HepG2 (cell line): ENCODE data around the gene MPLKIP. TPM values are rescaled to one million over a fixed set of nuclear protein-coding genes. Genes with fewer than 3 reads are reported as not detected.

Experiments used
- ARID4A ChIP-seq: sonication (generic); formaldehyde crosslinking; IDR thresholded peaks from 2 replicates; pipeline ENCODE4 v1.5.0; 2020; ENCODE audit warnings: mild to moderate bottlenecking, missing genetic modification reagents, borderline replicate concordance
- ATF3 ChIP-seq: sonication (generic); formaldehyde crosslinking; IDR thresholded peaks from 2 replicates; pipeline ENCODE4 v1.4.0; 2020; ENCODE audit warnings: missing genetic modification reagents
- CBX5 ChIP-seq: sonication (generic); formaldehyde crosslinking; IDR thresholded peaks from 2 replicates; pipeline ENCODE4 v1.4.0; 2020; ENCODE audit warnings: missing genetic modification reagents, borderline replicate concordance
- ETV5 ChIP-seq: IDR thresholded peaks from 2 replicates; pipeline ENCODE4 v1.6.1; 2018; ENCODE audit warnings: missing biosample characterization, missing genetic modification reagents, inconsistent platforms, borderline replicate concordance
- FOXK2 ChIP-seq: fragments of 450-650 bp; IDR thresholded peaks from 2 replicates; pipeline ENCODE4 v1.6.1; 2016
- FOXM1 ChIP-seq: sonication (generic); formaldehyde crosslinking; IDR thresholded peaks from 2 replicates; pipeline ENCODE4 v1.5.0; 2020; ENCODE audit warnings: missing genetic modification reagents
- GABPA ChIP-seq, 2 experiments: IDR thresholded peaks; 2 replicates each; pipeline ENCODE4 v1.6.1; 2011 to 2016; ENCODE audit warnings: low read depth in 2 of 2, low read length in 1 of 2, missing biosample characterization in 1 of 2, missing genetic modification characterization in 1 of 2
- IRX3 ChIP-seq: sonication (generic); formaldehyde crosslinking; IDR thresholded peaks from 2 replicates; pipeline ENCODE4 v1.8.1; 2023; ENCODE audit warnings: mild to moderate bottlenecking, low read depth, missing genetic modification reagents, borderline replicate concordance
- JUND ChIP-seq: sonication (generic); formaldehyde crosslinking; IDR thresholded peaks from 2 replicates; pipeline ENCODE4 v1.8.0; 2022; ENCODE audit warnings: mild to moderate bottlenecking, missing genetic modification reagents
- KLF6 ChIP-seq: IDR thresholded peaks from 2 replicates; pipeline ENCODE4 v1.8.0; 2016; ENCODE audit warnings: missing biosample characterization, missing genetic modification reagents
- NR3C1 ChIP-seq: sonication (generic); formaldehyde crosslinking; IDR thresholded peaks from 2 replicates; pipeline ENCODE4 v1.4.0; 2020; ENCODE audit warnings: missing genetic modification reagents
- ONECUT2 ChIP-seq: sonication (generic); formaldehyde crosslinking; IDR thresholded peaks from 2 replicates; pipeline ENCODE4 v1.4.0; 2020; ENCODE audit warnings: missing genetic modification reagents
- PRDM15 ChIP-seq: sonication (generic); formaldehyde crosslinking; IDR thresholded peaks from 2 replicates; pipeline ENCODE4 v1.4.0; 2020; ENCODE audit warnings: missing genetic modification reagents
- RARG ChIP-seq: sonication (generic); formaldehyde crosslinking; IDR thresholded peaks from 2 replicates; pipeline ENCODE4 v1.4.0; 2020; ENCODE audit warnings: low read depth, mild to moderate bottlenecking, missing genetic modification reagents
- RNF2 ChIP-seq: fragments of 450-650 bp; conservative IDR thresholded peaks from 2 replicates; pipeline ENCODE4 v1.6.1; 2016; ENCODE audit warnings: low read depth
- SALL2 ChIP-seq: sonication (generic); formaldehyde crosslinking; IDR thresholded peaks from 2 replicates; pipeline ENCODE4 v1.8.1; 2023; ENCODE audit warnings: mild to moderate bottlenecking, missing genetic modification reagents, inconsistent platforms
- SP140L ChIP-seq: sonication (generic); formaldehyde crosslinking; IDR thresholded peaks from 2 replicates; pipeline ENCODE4 v1.4.0; 2020; ENCODE audit warnings: missing genetic modification reagents, borderline replicate concordance
- YEATS4 ChIP-seq: sonication (generic); formaldehyde crosslinking; IDR thresholded peaks from 2 replicates; pipeline ENCODE4 v1.4.0; 2020; ENCODE audit warnings: missing genetic modification reagents, borderline replicate concordance
- ZMYM3 ChIP-seq: sonication (generic); formaldehyde crosslinking; IDR thresholded peaks from 2 replicates; pipeline ENCODE4 v1.5.1; 2020; ENCODE audit warnings: mild to moderate bottlenecking, missing genetic modification reagents
- ZNF160 ChIP-seq: sonication (generic); formaldehyde crosslinking; IDR thresholded peaks from 2 replicates; pipeline ENCODE4 v1.8.0; 2022; ENCODE audit warnings: mild to moderate bottlenecking, inconsistent platforms, missing genetic modification reagents
- ZNF234 ChIP-seq: sonication (generic); formaldehyde crosslinking; conservative IDR thresholded peaks from 2 replicates; pipeline ENCODE4 v1.5.1; 2020; ENCODE audit warnings: mild to moderate bottlenecking, missing genetic modification reagents
- ZSCAN9 ChIP-seq: IDR thresholded peaks from 2 replicates; pipeline ENCODE4 v1.6.1; 2016; ENCODE audit warnings: borderline replicate concordance
- polyA plus RNA-seq, 8 experiments: library from polyadenylated mRNA; depleted of rRNA in 3 of 8; stranded (reverse) in 7 of 8; unstranded in 1 of 8; fragments of >200 nt; fragmentation: Illumina TruSeq in 4 of 8; extraction: Trizol in 4 of 8; gene quantifications; 2 replicates each; pipeline versions ENCODE4 v1.2.1 to v1.2.3, GENCODE V29; 2011 to 2016; ENCODE audit warnings: low read depth in 4 of 8, missing spikeins in 1 of 8, mixed read lengths in 1 of 8; ENCODE audit not compliant: insufficient read depth in 1 of 8
- total RNA-seq, 5 experiments: library from RNA; depleted of rRNA; stranded (reverse); fragments of >200 nt; fragmentation: Illumina TruSeq; extraction: Trizol; gene quantifications; 2 replicates each; pipeline ENCODE4 v1.2.3, GENCODE V29; 2016; ENCODE audit warnings: low read depth in 1 of 5

Gene MPLKIP
- total and polyA plus RNA-seq, 2 of the 13 experiments (the other 11 are each of a cell fraction or from before 2014, with no cell fraction given) = 40.1 to 45.7 TPM

GRCh38 chr7:40134428-40135316 is at the start of gene MPLKIP, which contains the start of gene SUGCT (continued):
- TF ChIP-seq ARID4A (CRISPR knock-in tag) (peak; percentile 83), ONECUT2 (CRISPR knock-in tag) (no peak), ZNF234 (peak; percentile 55; the same call in 1 of the 2 replicates), RNF2 (no peak; the same call in 1 of the 2 replicates), JUND (CRISPR knock-in tag) (peak; percentile 15; the same call in 1 of the 2 replicates), CBX5 (CRISPR knock-in tag) (peak; percentile 79; the same call in 1 of the 2 replicates), ZNF160 (CRISPR knock-in tag) (peak; percentile 75; the same call in 1 of the 2 replicates), YEATS4 (peak; percentile 90), ZMYM3 (CRISPR knock-in tag) (peak; percentile 38; the same call in 1 of the 2 replicates), SP140L (peak; percentile 71; the same call in 1 of the 2 replicates), SALL2 (CRISPR knock-in tag) (peak; percentile 56; the same call in 1 of the 2 replicates), GABPA (IDR thresholded peaks at IDR 0.05; ENCODE audit: low read depth, low read length) (peak; percentile 82), GABPA (CRISPR knock-in tag; IDR thresholded peaks at IDR 0.05; ENCODE audit: low read depth) (peak; percentile 95), ZSCAN9 (peak; percentile 88), FOXM1 (CRISPR knock-in tag) (no peak), PRDM15 (CRISPR knock-in tag) (no peak; the same call in 1 of the 2 replicates), ATF3 (CRISPR knock-in tag) (no peak), NR3C1 (CRISPR knock-in tag) (no peak), FOXK2 (no peak), IRX3 (CRISPR knock-in tag) (no peak; the same call in 1 of the 2 replicates), ETV5 (CRISPR knock-in tag) (peak; percentile 57; the same call in 1 of the 2 replicates), RARG (no peak), KLF6 (no peak; the same call in 1 of the 2 replicates)
